GM18951 (cell line): ENCODE data around the gene UCP3.

Experiments used
- POLR2A ChIP-seq: IDR thresholded peaks from 4 replicates; pipeline ENCODE4 v1.6.1; 2011; ENCODE audit warnings: mild to moderate bottlenecking; ENCODE audit not compliant: insufficient read length, insufficient read depth; ENCODE audit errors: extremely low read depth
- in situ Hi-C: fragments of 300-500 bp; cut with MboI; formaldehyde crosslinking; loops from one replicate; pipeline ENCODE4 v1.12.0; 2022; ENCODE audit warnings: low sequenced_read_pairs, mixed read lengths, inconsistent platforms; ENCODE audit not compliant: unreplicated experiment

The UCP3 gene

GRCh38 chr11:74012074-74012809 is 3.4 kb upstream of the UCP3 start:
- TF ChIP-seq POLR2A = no peak
- in situ Hi-C loops = no loop called here

DNA sequence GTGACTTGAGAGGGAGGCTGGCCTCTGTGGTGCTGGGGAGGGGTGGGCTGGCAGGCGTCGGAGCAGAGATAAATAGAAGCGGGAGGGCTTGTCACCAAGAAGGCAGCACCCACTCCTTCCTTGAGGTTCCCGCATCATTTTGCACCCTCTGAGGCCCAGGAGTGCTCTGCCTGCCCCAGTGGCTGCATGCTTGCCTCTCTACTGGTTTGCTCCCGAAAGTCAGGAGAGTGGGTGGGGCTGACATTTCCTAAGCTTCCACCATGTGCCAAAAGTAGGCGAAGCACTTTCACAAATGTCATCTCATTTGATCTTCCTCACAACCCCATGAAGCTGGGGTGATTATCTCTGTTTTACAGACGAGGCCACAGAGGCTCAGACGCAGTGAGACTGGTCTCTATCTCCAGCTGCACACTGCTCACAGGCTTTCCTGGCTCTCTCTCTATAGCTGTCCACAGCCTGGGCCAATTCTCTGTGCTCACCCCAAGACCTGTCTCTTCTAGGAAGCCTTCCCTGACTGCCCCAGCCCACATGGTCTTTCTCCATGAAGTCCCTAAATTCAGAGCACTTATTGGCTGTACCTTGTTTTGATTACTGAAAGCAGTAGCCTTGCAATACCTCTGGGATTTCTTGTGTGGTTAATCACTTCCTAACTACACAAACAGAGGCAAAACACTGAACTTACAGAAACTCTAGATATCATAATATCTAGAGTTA is 2.6 kb upstream of the UCP3 start:
- no peak for TF ChIP-seq POLR2A
- in situ Hi-C loops = no loop called here

GRCh38 chr11:74010306-74011300 is 1.7 kb upstream of the UCP3 start:
- no peak for TF ChIP-seq POLR2A
- in situ Hi-C loops = no loop called here

GRCh38 chr11:74009675-74010305 is 905 bp upstream of the UCP3 start:
- in situ Hi-C loops = no loop called here
- no peak for TF ChIP-seq POLR2A

GRCh38 chr11:74009230-74009547 is 304 bp upstream of the UCP3 start:
- in situ Hi-C loops = no loop called here
- TF ChIP-seq POLR2A = no peak

DNA sequence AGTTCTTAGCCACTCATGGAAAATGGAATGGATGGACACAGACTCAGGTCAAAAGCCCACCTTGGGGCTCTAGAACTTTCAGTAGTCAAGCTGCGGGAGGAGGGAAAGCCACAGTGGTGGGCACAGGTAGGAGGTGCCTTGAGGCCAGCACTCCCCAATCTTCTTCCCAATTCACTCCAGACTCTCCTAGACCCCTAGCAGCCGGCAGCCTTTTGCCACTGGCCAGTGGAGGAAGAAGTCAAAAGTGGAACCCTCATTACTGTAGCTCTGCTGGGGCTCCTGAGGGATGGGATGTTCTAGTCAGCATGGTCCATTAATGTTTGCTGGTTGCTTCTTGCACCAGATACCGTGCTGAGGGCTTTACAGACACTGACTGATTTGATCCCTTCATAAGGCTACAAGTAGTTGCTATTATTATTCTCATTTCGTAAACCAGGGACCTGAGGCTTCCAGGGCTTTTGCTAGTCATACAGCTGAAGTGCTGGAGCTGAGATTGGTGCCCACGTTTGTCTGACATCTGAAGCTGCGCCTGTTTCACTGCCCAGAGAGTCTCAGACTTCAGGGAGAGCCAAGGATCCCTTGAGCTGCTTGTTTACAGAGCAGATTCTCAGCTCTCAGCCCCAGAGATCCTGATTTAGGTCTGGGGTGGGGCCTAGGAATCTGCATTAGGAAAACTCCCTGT is 1.1 kb downstream of the UCP3 start:
- in situ Hi-C loops = no loop called here
- no peak for TF ChIP-seq POLR2A

- in situ Hi-C loops = no loop called here
- TF ChIP-seq POLR2A = no peak
Observed at GRCh38 chr11:74006743-74007304, 2.1 kb downstream of the UCP3 start.

- in situ Hi-C loops = no loop called here
- TF ChIP-seq POLR2A = no peak
Observed at GRCh38 chr11:74005721-74006517, 3.0 kb downstream of the UCP3 start.

DNA sequence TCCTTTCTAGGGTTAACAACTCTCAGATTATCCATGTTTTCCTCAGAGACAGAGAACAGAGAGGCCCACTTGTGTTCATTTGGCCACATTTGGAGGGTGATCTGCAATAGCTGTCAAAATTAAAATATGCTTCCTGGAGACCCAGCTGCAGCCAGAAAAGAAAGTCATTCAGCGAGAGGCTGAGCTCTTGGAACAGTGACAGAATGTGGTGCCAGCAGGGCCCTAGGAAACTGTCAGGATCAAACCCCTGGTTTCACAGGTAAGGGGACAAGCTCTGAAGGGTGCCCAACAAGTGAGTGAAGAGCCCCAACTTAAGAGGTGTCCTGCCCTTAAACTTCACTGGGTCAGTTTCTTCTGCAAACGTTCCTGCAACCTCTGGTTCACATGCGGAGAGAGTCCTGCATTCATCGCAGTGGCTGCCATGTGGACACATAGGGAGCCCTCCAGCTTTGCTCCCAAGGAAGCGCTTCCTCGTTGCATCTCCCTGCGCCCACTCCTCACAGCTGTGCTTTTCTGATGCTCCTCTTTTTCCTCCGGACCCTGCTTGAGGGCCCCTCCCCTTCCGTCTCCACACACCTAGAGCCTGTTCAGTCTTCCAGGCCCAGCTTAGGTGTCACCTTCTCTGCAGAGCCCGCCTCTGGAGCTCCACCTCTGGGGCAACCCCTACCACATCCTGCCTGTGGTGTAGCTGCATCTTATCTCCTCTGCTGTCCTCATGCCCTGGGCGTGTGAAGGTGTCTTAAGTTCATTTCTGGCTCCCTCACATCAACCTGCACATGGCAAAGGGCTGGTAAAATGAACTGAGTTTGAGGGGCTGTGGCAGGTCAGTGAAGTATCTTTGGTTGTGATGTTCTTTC is 3.9 kb downstream of the UCP3 start:
- TF ChIP-seq POLR2A = no peak
- in situ Hi-C loops = no loop called here

- no peak for TF ChIP-seq POLR2A
- in situ Hi-C loops = no loop called here
Observed at GRCh38 chr11:74004046-74004695, 4.7 kb downstream of the UCP3 start.
